Fibroblast of lung (primary cell): Measurements from ENCODE around the gene PDSS2. TPM values are rescaled to one million over a fixed set of nuclear protein-coding genes. Genes with fewer than 3 reads are reported as not detected.

Experiments
- DNase-seq, 2 donors: peaks; one replicate each; pipeline versions ENCODE4 v3.0.0 to v3.0.0-alpha.2; 2010; ENCODE audit warnings: low read depth in 2 of 2
- H2AFZ ChIP-seq: 2 replicates; pipeline ENCODE4 v1.5.1; 2012; ENCODE audit warnings: low read length, control low read depth, inconsistent platforms
- H3K27ac ChIP-seq: 2 replicates; pipeline ENCODE4 v1.5.1; 2011; ENCODE audit warnings: low read length, control low read depth; ENCODE audit not compliant: insufficient read depth
- H3K27me3 ChIP-seq: 2 replicates; pipeline ENCODE4 v1.5.1; 2011; ENCODE audit warnings: mild to moderate bottlenecking, low read length; ENCODE audit not compliant: control insufficient read depth, insufficient read depth
- H3K36me3 ChIP-seq: 2 replicates; pipeline ENCODE4 v1.5.1; 2011; ENCODE audit warnings: low read length; ENCODE audit not compliant: control insufficient read depth, insufficient read depth
- H3K4me1 ChIP-seq: 2 replicates; pipeline ENCODE4 v1.5.1; 2011; ENCODE audit warnings: low read length; ENCODE audit not compliant: control insufficient read depth, insufficient read depth; ENCODE audit errors: extremely low read depth
- H3K4me2 ChIP-seq: 2 replicates; pipeline ENCODE4 v1.5.1; 2011; ENCODE audit warnings: low read length, control low read depth; ENCODE audit not compliant: insufficient read depth; ENCODE audit errors: extremely low read depth
- H3K4me3 ChIP-seq, 4 experiments: fragments of 200-600 bp in 1 of 4; sonication (generic) in 1 of 4; replicated peaks in 1 of 4; 2 replicates each; pipeline ENCODE4 v1.5.1; 2011 to 2016; ENCODE audit warnings: low read length in 4 of 4, low read depth in 3 of 4, mild to moderate bottlenecking in 3 of 4, control low read depth in 2 of 4, inconsistent platforms in 1 of 4, mixed read lengths in 1 of 4; ENCODE audit not compliant: insufficient read depth in 1 of 4; ENCODE audit errors: control extremely low read depth in 1 of 4
- H3K79me2 ChIP-seq: 2 replicates; pipeline ENCODE4 v1.5.1; 2012; ENCODE audit warnings: mild to moderate bottlenecking, low read length, inconsistent platforms; ENCODE audit not compliant: control insufficient read depth, insufficient read depth
- H3K9ac ChIP-seq: 2 replicates; pipeline ENCODE4 v1.5.1; 2011; ENCODE audit warnings: mild to moderate bottlenecking, low read length, control low read depth; ENCODE audit not compliant: insufficient read depth
- H3K9me3 ChIP-seq: 2 replicates; pipeline ENCODE4 v1.5.1; 2012; ENCODE audit warnings: low read depth, low read length; ENCODE audit not compliant: control insufficient read depth, insufficient read depth
- H4K20me1 ChIP-seq: 2 replicates; pipeline ENCODE4 v1.5.1; 2011; ENCODE audit warnings: low read length; ENCODE audit not compliant: control insufficient read depth, insufficient read depth; ENCODE audit errors: extremely low read depth
- EZH2 ChIP-seq: IDR thresholded peaks from 2 replicates; pipeline ENCODE4 v1.5.1; 2012; ENCODE audit warnings: low read length, control low read depth, mild to moderate bottlenecking; ENCODE audit errors: missing control alignments
- polyA plus RNA-seq, 2 donors: library from polyadenylated mRNA; depleted of rRNA in 1 of 2; stranded (reverse) in 1 of 2; unstranded in 1 of 2; fragments of >200 nt; gene quantifications; 2 replicates each; pipeline ENCODE4 v1.2.1, GENCODE V29; 2011 to 2012; ENCODE audit warnings: missing spikeins in 1 of 2
- total RNA-seq: library from RNA; depleted of rRNA; stranded (reverse); fragments of >200 nt; gene quantifications from 2 replicates; pipeline ENCODE4 v1.2.1, GENCODE V29; 2014
- TF ChIP-seq, protein P1 (sequence below), 2 donors: IDR thresholded peaks in 1 of 2; conservative IDR thresholded peaks in 1 of 2; 1 replicate in 1 of 2; 2 replicates in 1 of 2; pipeline ENCODE4 v1.5.1; 2011 to 2012; ENCODE audit warnings: low read length in 2 of 2, control low read depth in 1 of 2, inconsistent platforms in 1 of 2, low read depth in 1 of 2, mild to moderate bottlenecking in 1 of 2

The PDSS2 gene
- total and polyA plus RNA-seq, 2 donors (not counting 1 experiment from before 2014, with no cell fraction given), result 12.1 to 13.8 TPM

GRCh38 chr6:107409942-107410341, 49.4 kb downstream of the PDSS2 start:
- Histone ChIP-seq H3K36me3 (no peaks in the 10 kb centered on the region), H3K9ac (no peak overlapping the region), H3K4me2 (no peak overlapping the region), H4K20me1 (no peaks in the 10 kb centered on the region), H2AFZ (no peak overlapping the region), H3K9me3 (no peaks in the 10 kb centered on the region), H3K79me2 (no peaks in the 10 kb centered on the region), H3K4me1 (no peaks in the 10 kb centered on the region), H3K4me3 (no peak overlapping the region), H3K27ac (no peak overlapping the region), H3K27me3 (no peaks in the 10 kb centered on the region)
- TF ChIP-seq, protein P1, sequence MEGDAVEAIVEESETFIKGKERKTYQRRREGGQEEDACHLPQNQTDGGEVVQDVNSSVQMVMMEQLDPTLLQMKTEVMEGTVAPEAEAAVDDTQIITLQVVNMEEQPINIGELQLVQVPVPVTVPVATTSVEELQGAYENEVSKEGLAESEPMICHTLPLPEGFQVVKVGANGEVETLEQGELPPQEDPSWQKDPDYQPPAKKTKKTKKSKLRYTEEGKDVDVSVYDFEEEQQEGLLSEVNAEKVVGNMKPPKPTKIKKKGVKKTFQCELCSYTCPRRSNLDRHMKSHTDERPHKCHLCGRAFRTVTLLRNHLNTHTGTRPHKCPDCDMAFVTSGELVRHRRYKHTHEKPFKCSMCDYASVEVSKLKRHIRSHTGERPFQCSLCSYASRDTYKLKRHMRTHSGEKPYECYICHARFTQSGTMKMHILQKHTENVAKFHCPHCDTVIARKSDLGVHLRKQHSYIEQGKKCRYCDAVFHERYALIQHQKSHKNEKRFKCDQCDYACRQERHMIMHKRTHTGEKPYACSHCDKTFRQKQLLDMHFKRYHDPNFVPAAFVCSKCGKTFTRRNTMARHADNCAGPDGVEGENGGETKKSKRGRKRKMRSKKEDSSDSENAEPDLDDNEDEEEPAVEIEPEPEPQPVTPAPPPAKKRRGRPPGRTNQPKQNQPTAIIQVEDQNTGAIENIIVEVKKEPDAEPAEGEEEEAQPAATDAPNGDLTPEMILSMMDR (conservative IDR thresholded peaks at IDR 0.05 in 1 of 2, IDR thresholded peaks at IDR 0.05 in 1 of 2; ENCODE audit: low read depth in 1 of 2, low read length in 2 of 2), result no peak
- TF ChIP-seq EZH2, result no peak
- DNase-seq, result no peak

- DNase-seq, result no peak
These were observed 50.6 kb downstream of the PDSS2 start for GRCh38 chr6:107408714-107409113.

GRCh38 chr6:107405002-107405401, 54.4 kb downstream of the PDSS2 start:
- H3K27ac ChIP-seq, result no peak overlapping the region
- no peak for DNase-seq
- H3K9me3 ChIP-seq, result no peaks in the 10 kb centered on the region
- H3K36me3 ChIP-seq, result no peaks in the 10 kb centered on the region
- H3K4me2 ChIP-seq, result no peak overlapping the region
- no peak overlapping the region for H3K9ac ChIP-seq
- TF ChIP-seq, protein P1 (conservative IDR thresholded peaks at IDR 0.05 in 1 of 2, IDR thresholded peaks at IDR 0.05 in 1 of 2; ENCODE audit: low read depth in 1 of 2, low read length in 2 of 2), result no peak
- no peak for TF ChIP-seq EZH2
- no peak overlapping the region for H3K4me3 ChIP-seq
- H3K79me2 ChIP-seq, result no peaks in the 10 kb centered on the region
- no peaks in the 10 kb centered on the region for H3K4me1 ChIP-seq
- no peaks in the 10 kb centered on the region for H3K27me3 ChIP-seq
- no peak overlapping the region for H2AFZ ChIP-seq
- no peaks in the 10 kb centered on the region for H4K20me1 ChIP-seq

More at GRCh38 chr6:107408714-107409113, 50.6 kb downstream of the PDSS2 start:
- Histone ChIP-seq H3K4me1 (no peaks in the 10 kb centered on the region), H3K4me3 (no peak overlapping the region), H3K79me2 (no peaks in the 10 kb centered on the region), H3K27me3 (no peaks in the 10 kb centered on the region), H3K27ac (no peak overlapping the region), H3K36me3 (no peaks in the 10 kb centered on the region), H3K9ac (no peak overlapping the region), H4K20me1 (no peaks in the 10 kb centered on the region), H2AFZ (no peak overlapping the region), H3K4me2 (no peak overlapping the region), H3K9me3 (no peaks in the 10 kb centered on the region)
- TF ChIP-seq EZH2, result no peak
- TF ChIP-seq, protein P1 (conservative IDR thresholded peaks at IDR 0.05 in 1 of 2, IDR thresholded peaks at IDR 0.05 in 1 of 2; ENCODE audit: low read depth in 1 of 2, low read length in 2 of 2), result no peak
